HepG2 (cell line): Measurements from ENCODE around the gene ACTR1A. TPM values are rescaled to one million over a fixed set of nuclear protein-coding genes. Genes with fewer than 3 reads are reported as not detected.

Experiments used
- ELF3 ChIP-seq: IDR thresholded peaks from 2 replicates; pipeline ENCODE4 v1.6.1; 2016; ENCODE audit warnings: missing genetic modification reagents, missing compliant biosample characterization
- ELF4 ChIP-seq: sonication (generic); formaldehyde crosslinking; IDR thresholded peaks from 2 replicates; pipeline ENCODE4 v1.5.0; 2020; ENCODE audit warnings: missing genetic modification reagents, mild to moderate bottlenecking, moderate library complexity, borderline replicate concordance
- EP300 ChIP-seq, 3 experiments: sonication (generic) in 1 of 3; formaldehyde crosslinking in 1 of 3; IDR thresholded peaks; 2 replicates each; pipeline versions ENCODE4 v1.5.1 to v1.6.1; 2011 to 2020; ENCODE audit warnings: low read depth in 2 of 3, low read length in 2 of 3, borderline replicate concordance in 1 of 3, improper control_type of control experiment in 1 of 3, mild to moderate bottlenecking in 1 of 3, missing genetic modification reagents in 1 of 3, moderate library complexity in 1 of 3
- GMEB2 ChIP-seq: IDR thresholded peaks from 2 replicates; pipeline ENCODE4 v1.6.1; 2016; ENCODE audit warnings: missing biosample characterization, missing genetic modification reagents, low read depth
- HDAC1 ChIP-seq: sonication (generic); formaldehyde crosslinking; IDR thresholded peaks from 2 replicates; pipeline ENCODE4 v1.5.1; 2020; ENCODE audit warnings: mild to moderate bottlenecking, missing genetic modification reagents
- HNRNPL ChIP-seq: fragments of 200-400 bp; formaldehyde crosslinking; IDR thresholded peaks from 2 replicates; pipeline ENCODE4 v1.6.1; 2017; ENCODE audit warnings: mild to moderate bottlenecking, low read depth, low read length
- MAZ ChIP-seq, 2 experiments: sonication (generic) in 1 of 2; formaldehyde crosslinking in 1 of 2; IDR thresholded peaks; 2 replicates each; pipeline versions ENCODE4 v1.5.0 to v1.6.1; 2012 to 2020; ENCODE audit warnings: low read depth in 2 of 2, mild to moderate bottlenecking in 2 of 2, borderline replicate concordance in 1 of 2, improper control_type of control experiment in 1 of 2, low read length in 1 of 2, missing genetic modification reagents in 1 of 2, moderate library complexity in 1 of 2
- NCOA2 ChIP-seq: sonication (generic); formaldehyde crosslinking; IDR thresholded peaks from 2 replicates; pipeline ENCODE4 v1.8.0; 2022; ENCODE audit warnings: inconsistent platforms
- NFE2L1 ChIP-seq: sonication (generic); formaldehyde crosslinking; IDR thresholded peaks from 2 replicates; pipeline ENCODE4 v1.4.0; 2020; ENCODE audit warnings: missing genetic modification reagents, mild to moderate bottlenecking, borderline replicate concordance
- PRMT3 ChIP-seq: sonication (generic); formaldehyde crosslinking; IDR thresholded peaks from 2 replicates; pipeline ENCODE4 v1.8.1; 2022; ENCODE audit warnings: low read depth, mild to moderate bottlenecking, moderate library complexity, missing genetic modification reagents, borderline replicate concordance
- RCOR2 ChIP-seq: IDR thresholded peaks from 2 replicates; pipeline ENCODE4 v1.6.1; 2016; ENCODE audit warnings: missing biosample characterization, missing genetic modification reagents
- RXRA ChIP-seq: sonication (generic); formaldehyde crosslinking; IDR thresholded peaks from 2 replicates; pipeline ENCODE4 v1.5.1; 2020; ENCODE audit warnings: missing genetic modification reagents
- SKI ChIP-seq: fragments of 450-650 bp; IDR thresholded peaks from one replicate; pipeline ENCODE4 v1.6.1; 2018; ENCODE audit warnings: mild to moderate bottlenecking; ENCODE audit not compliant: partially characterized antibody
- SOX5 ChIP-seq: IDR thresholded peaks from 2 replicates; pipeline ENCODE4 v1.6.1; 2016; ENCODE audit warnings: borderline replicate concordance
- ZFX ChIP-seq: sonication (generic); formaldehyde crosslinking; IDR thresholded peaks from 2 replicates; pipeline ENCODE4 v1.4.0; 2020; ENCODE audit warnings: mild to moderate bottlenecking, low read depth, missing genetic modification reagents, moderate library complexity
- ZNF180 ChIP-seq: sonication (generic); formaldehyde crosslinking; IDR thresholded peaks from 2 replicates; pipeline ENCODE4 v1.4.0; 2020; ENCODE audit warnings: low read depth, missing genetic modification reagents, borderline replicate concordance
- ZNF225 ChIP-seq: sonication (generic); formaldehyde crosslinking; IDR thresholded peaks from 2 replicates; pipeline ENCODE4 v1.4.0; 2020; ENCODE audit warnings: mild to moderate bottlenecking, missing genetic modification reagents
- ZNF33B ChIP-seq: sonication (generic); formaldehyde crosslinking; IDR thresholded peaks from 2 replicates; pipeline ENCODE4 v1.5.1; 2020; ENCODE audit warnings: mild to moderate bottlenecking, missing genetic modification reagents
- ZNF577 ChIP-seq: sonication (generic); formaldehyde crosslinking; IDR thresholded peaks from 2 replicates; pipeline ENCODE4 v1.4.0; 2020; ENCODE audit warnings: mild to moderate bottlenecking, low read depth, missing genetic modification reagents, borderline replicate concordance
- ZNF737 ChIP-seq: sonication (generic); formaldehyde crosslinking; IDR thresholded peaks from 2 replicates; pipeline ENCODE4 v1.5.0; 2020; ENCODE audit warnings: missing genetic modification reagents, mild to moderate bottlenecking, borderline replicate concordance
- ZNF747 ChIP-seq: sonication (generic); formaldehyde crosslinking; IDR thresholded peaks from 2 replicates; pipeline ENCODE4 v1.8.1; 2023; ENCODE audit warnings: missing genetic modification reagents, mild to moderate bottlenecking, borderline replicate concordance
- ZNF792 ChIP-seq: IDR thresholded peaks from 2 replicates; pipeline ENCODE4 v1.6.1; 2016
- polyA plus RNA-seq, 8 experiments: library from polyadenylated mRNA; depleted of rRNA in 3 of 8; stranded (reverse) in 7 of 8; unstranded in 1 of 8; fragments of >200 nt; fragmentation: Illumina TruSeq in 4 of 8; extraction: Trizol in 4 of 8; gene quantifications; 2 replicates each; pipeline versions ENCODE4 v1.2.1 to v1.2.3, GENCODE V29; 2011 to 2016; ENCODE audit warnings: low read depth in 4 of 8, missing spikeins in 1 of 8, mixed read lengths in 1 of 8; ENCODE audit not compliant: insufficient read depth in 1 of 8
- total RNA-seq, 5 experiments: library from RNA; depleted of rRNA; stranded (reverse); fragments of >200 nt; fragmentation: Illumina TruSeq; extraction: Trizol; gene quantifications; 2 replicates each; pipeline ENCODE4 v1.2.3, GENCODE V29; 2016; ENCODE audit warnings: low read depth in 1 of 5
- TF ChIP-seq, protein P1 (sequence below): sonication (generic); formaldehyde crosslinking; IDR thresholded peaks from 2 replicates; pipeline ENCODE4 v1.5.1; 2020; ENCODE audit warnings: mild to moderate bottlenecking, missing genetic modification reagents, moderate library complexity
- TF ChIP-seq, protein P2 (sequence below): sonication (generic); formaldehyde crosslinking; IDR thresholded peaks from 2 replicates; pipeline ENCODE4 v1.8.1; 2023; ENCODE audit warnings: mild to moderate bottlenecking, missing genetic modification reagents, borderline replicate concordance

Gene ACTR1A
- total and polyA plus RNA-seq, 2 of the 13 experiments (the other 11 are each of a cell fraction or from before 2014, with no cell fraction given): 59.6 to 62.8 TPM

DNA sequence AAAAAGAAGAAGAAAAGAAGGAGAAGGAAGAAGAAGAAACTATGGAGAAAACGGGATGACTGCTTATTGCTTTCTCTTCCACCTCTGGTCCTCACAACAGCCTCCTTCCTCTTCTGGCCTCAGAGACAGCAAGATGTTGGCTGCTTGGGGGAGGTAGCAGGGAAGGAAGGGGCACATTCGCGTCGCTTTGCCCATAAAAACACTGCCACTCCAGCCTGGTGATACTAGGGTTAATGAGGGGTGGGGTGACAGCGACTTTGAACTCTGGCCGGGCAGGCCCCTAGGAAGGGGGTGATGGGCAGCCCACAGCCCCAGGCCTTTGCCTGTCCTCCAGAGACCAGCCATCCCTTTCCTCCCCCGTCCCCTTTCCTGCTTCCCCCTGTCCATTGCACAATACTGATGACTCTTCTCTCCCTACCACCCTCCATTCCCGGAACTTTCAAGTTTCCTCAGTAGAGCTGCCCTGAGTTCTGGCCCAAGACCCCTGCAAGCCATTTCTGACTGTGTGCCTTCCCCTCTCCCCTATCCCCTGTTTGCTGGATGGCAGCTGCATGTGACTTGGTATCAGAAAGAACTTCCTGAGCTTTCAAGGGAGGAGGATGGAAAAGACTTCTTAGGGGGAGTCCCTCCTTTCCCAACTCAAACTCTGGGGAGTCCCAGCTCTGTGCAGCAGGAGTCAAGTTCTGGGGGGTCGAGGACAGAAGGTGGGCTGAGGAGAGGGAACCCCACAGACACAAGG lies 67.9 kb downstream of the ACTR1A start (continued):
- TF ChIP-seq ZNF33B (CRISPR knock-in tag) (no peak), PRMT3 (CRISPR knock-in tag) (no peak), EP300 (IDR thresholded peaks at IDR 0.05; ENCODE audit: low read depth in 2 of 2, low read length in 2 of 2) (peak; percentile 59 to 60; a peak in 2 of 4 replicates), EP300 (CRISPR knock-in tag; IDR thresholded peaks at IDR 0.05; ENCODE audit: borderline replicate concordance) (no peak; the same call in 1 of the 2 replicates), ELF3 (CRISPR knock-in tag) (peak; percentile 55; the same call in 1 of the 2 replicates), ZNF225 (CRISPR knock-in tag) (no peak), HDAC1 (CRISPR knock-in tag) (no peak), RXRA (peak; percentile 65), ZFX (CRISPR knock-in tag) (peak; percentile 75), GMEB2 (no peak), SOX5 (CRISPR knock-in tag) (no peak), NFE2L1 (CRISPR knock-in tag) (no peak), RCOR2 (CRISPR knock-in tag) (0 out of 2 replicates have a peak, but pooled peaks have one; percentile 41), ZNF180 (no peak), ZNF747 (CRISPR knock-in tag) (no peak), MAZ (IDR thresholded peaks at IDR 0.05; ENCODE audit: borderline replicate concordance, low read depth, low read length) (0 out of 2 replicates have a peak, but pooled peaks have one; percentile 32), MAZ (CRISPR knock-in tag; IDR thresholded peaks at IDR 0.05; ENCODE audit: low read depth) (peak; percentile 33; the same call in 1 of the 2 replicates), ZNF737 (no peak), NCOA2 (0 out of 2 replicates have a peak, but pooled peaks have one; percentile 40), ZNF577 (CRISPR knock-in tag) (no peak), ZNF792 (CRISPR knock-in tag) (no peak), ELF4 (CRISPR knock-in tag) (no peak), HNRNPL (peak; percentile 67; the same call in 1 of the 2 replicates), SKI (no peak)
- TF ChIP-seq, protein P1, sequence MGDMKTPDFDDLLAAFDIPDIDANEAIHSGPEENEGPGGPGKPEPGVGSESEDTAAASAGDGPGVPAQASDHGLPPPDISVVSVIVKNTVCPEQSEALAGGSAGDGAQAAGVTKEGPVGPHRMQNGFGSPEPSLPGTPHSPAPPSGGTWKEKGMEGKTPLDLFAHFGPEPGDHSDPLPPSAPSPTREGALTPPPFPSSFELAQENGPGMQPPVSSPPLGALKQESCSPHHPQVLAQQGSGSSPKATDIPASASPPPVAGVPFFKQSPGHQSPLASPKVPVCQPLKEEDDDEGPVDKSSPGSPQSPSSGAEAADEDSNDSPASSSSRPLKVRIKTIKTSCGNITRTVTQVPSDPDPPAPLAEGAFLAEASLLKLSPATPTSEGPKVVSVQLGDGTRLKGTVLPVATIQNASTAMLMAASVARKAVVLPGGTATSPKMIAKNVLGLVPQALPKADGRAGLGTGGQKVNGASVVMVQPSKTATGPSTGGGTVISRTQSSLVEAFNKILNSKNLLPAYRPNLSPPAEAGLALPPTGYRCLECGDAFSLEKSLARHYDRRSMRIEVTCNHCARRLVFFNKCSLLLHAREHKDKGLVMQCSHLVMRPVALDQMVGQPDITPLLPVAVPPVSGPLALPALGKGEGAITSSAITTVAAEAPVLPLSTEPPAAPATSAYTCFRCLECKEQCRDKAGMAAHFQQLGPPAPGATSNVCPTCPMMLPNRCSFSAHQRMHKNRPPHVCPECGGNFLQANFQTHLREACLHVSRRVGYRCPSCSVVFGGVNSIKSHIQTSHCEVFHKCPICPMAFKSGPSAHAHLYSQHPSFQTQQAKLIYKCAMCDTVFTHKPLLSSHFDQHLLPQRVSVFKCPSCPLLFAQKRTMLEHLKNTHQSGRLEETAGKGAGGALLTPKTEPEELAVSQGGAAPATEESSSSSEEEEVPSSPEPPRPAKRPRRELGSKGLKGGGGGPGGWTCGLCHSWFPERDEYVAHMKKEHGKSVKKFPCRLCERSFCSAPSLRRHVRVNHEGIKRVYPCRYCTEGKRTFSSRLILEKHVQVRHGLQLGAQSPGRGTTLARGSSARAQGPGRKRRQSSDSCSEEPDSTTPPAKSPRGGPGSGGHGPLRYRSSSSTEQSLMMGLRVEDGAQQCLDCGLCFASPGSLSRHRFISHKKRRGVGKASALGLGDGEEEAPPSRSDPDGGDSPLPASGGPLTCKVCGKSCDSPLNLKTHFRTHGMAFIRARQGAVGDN (CRISPR knock-in tag): peak; percentile 74
- TF ChIP-seq, protein P2, sequence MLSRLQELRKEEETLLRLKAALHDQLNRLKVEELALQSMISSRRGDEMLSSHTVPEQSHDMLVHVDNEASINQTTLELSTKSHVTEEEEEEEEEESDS (CRISPR knock-in tag): no peak
